Endothelial cell of umbilical vein (primary cell): ENCODE measurements around the gene HDAC4. TPM values are rescaled to one million over a fixed set of nuclear protein-coding genes. Genes with fewer than 3 reads are reported as not detected.

ENCODE experiments used
- BruUV-seq: library from RNA; stranded (reverse); fragments of 400-500 nt; replicated peaks from 2 replicates; lab custom pipeline; 2021; lab: Mats Ljungman, UMichigan
- CTCF ChIA-PET: fragments of 300-600, 350-600 bp; sonication (Branson Sonifier 250); formaldehyde crosslinking; loops from one replicate; lab custom pipeline; 2021; ENCODE audit warnings: antibody characterized with exemption, inconsistent platforms; lab: Charles Lee
- POLR2A ChIA-PET: fragments of 300-600, 350-600 bp; sonication (Branson Sonifier 250); formaldehyde crosslinking; loops from one replicate; lab custom pipeline; 2021; ENCODE audit warnings: antibody characterized with exemption, inconsistent platforms; lab: Charles Lee
- DNase-seq: peaks from one replicate; pipeline ENCODE4 v3.0.0-alpha.2; 2011; ENCODE audit warnings: low read depth, low spot score
- FAIRE-seq: peaks from 2 replicates; lab custom pipeline; 2011; peaks lifted over from hg19 to GRCh38; lab: Jason Lieb, UNC
- H2AFZ ChIP-seq: 2 replicates; pipeline ENCODE4 v1.6.0; 2012; ENCODE audit warnings: low read depth, low read length, control low read depth, inconsistent platforms
- H3K27ac ChIP-seq: 2 replicates; pipeline ENCODE4 v1.5.1; 2011; ENCODE audit warnings: low read depth, mild to moderate bottlenecking, control low read depth, low read length, moderate library complexity; ENCODE audit not compliant: insufficient read depth
- H3K27me3 ChIP-seq, 2 experiments: 2 replicates each; pipeline versions ENCODE4 v1.6.0 to v1.6.1; 2011; ENCODE audit warnings: low read length in 2 of 2, mixed read lengths in 1 of 2; ENCODE audit not compliant: control insufficient read depth in 2 of 2, insufficient read depth in 2 of 2
- H3K36me3 ChIP-seq, 2 experiments: 2 replicates in 1 of 2; 3 replicates in 1 of 2; pipeline ENCODE4 v1.5.1; 2011; ENCODE audit warnings: low read length in 2 of 2, mild to moderate bottlenecking in 1 of 2, moderate library complexity in 1 of 2; ENCODE audit not compliant: control insufficient read depth in 2 of 2, insufficient read depth in 2 of 2; ENCODE audit errors: extremely low read depth in 1 of 2
- H3K4me1 ChIP-seq: 3 replicates; pipeline ENCODE4 v1.5.1; 2011; ENCODE audit warnings: mild to moderate bottlenecking, low read length; ENCODE audit not compliant: control insufficient read depth, insufficient read depth; ENCODE audit errors: extremely low read depth
- H3K4me2 ChIP-seq: 2 replicates; pipeline ENCODE4 v1.6.1; 2011; ENCODE audit warnings: low read length, control low read depth, mixed read lengths; ENCODE audit not compliant: insufficient read depth
- H3K4me3 ChIP-seq, 3 experiments: fragments of 200-600 bp in 1 of 3; sonication (generic), shearing (Covaris generic) in 1 of 3; replicated peaks in 1 of 3; 2 replicates each; pipeline ENCODE4 v1.5.1; 2011 to 2016; ENCODE audit warnings: control low read depth in 3 of 3, low read length in 3 of 3, mild to moderate bottlenecking in 2 of 3, inconsistent platforms in 1 of 3, low read depth in 1 of 3, moderate library complexity in 1 of 3; ENCODE audit not compliant: insufficient read depth in 1 of 3
- H3K79me2 ChIP-seq: 2 replicates; pipeline ENCODE4 v1.6.0; 2012; ENCODE audit warnings: low read length, inconsistent platforms; ENCODE audit not compliant: control insufficient read depth, insufficient read depth
- H3K9ac ChIP-seq: replicated peaks from 2 replicates; pipeline ENCODE3; 2011; ENCODE audit warnings: low read length, control low read depth; ENCODE audit not compliant: insufficient read depth; ENCODE audit errors: extremely low read depth
- H3K9me1 ChIP-seq: replicated peaks from 3 replicates; pipeline ENCODE4 v1.6.0; 2011; ENCODE audit warnings: mild to moderate bottlenecking, low read length; ENCODE audit not compliant: control insufficient read depth, insufficient read depth; ENCODE audit errors: extremely low read depth
- H3K9me3 ChIP-seq: replicated peaks from 2 replicates; pipeline ENCODE4 v1.5.1; 2012; ENCODE audit warnings: low read length, inconsistent platforms; ENCODE audit not compliant: control insufficient read depth, insufficient read depth
- H4K20me1 ChIP-seq: replicated peaks from 2 replicates; pipeline ENCODE3; 2011; ENCODE audit warnings: mild to moderate bottlenecking, low read length; ENCODE audit not compliant: control insufficient read depth, insufficient read depth; ENCODE audit errors: extremely low read depth
- EZH2 ChIP-seq: IDR thresholded peaks from 2 replicates; pipeline ENCODE4 v1.6.1; 2012; ENCODE audit warnings: borderline replicate concordance, low read depth, mild to moderate bottlenecking, moderate library complexity, low read length, inconsistent platforms; ENCODE audit not compliant: severe bottlenecking
- FOS ChIP-seq: IDR thresholded peaks from 2 replicates; pipeline ENCODE4 v1.6.1; 2011; ENCODE audit warnings: mild to moderate bottlenecking, low read length, moderate library complexity, borderline replicate concordance; ENCODE audit not compliant: insufficient read depth
- GATA2 ChIP-seq: IDR thresholded peaks from 2 replicates; pipeline ENCODE4 v1.7.0; 2011; ENCODE audit warnings: low read depth, mild to moderate bottlenecking, moderate library complexity, mixed read lengths, low read length; ENCODE audit not compliant: insufficient read length, insufficient read depth
- JUN ChIP-seq: IDR thresholded peaks from 2 replicates; pipeline ENCODE4 v1.6.1; 2011; ENCODE audit warnings: borderline replicate concordance, low read depth; ENCODE audit not compliant: insufficient read length, insufficient read depth
- MYC ChIP-seq: IDR thresholded peaks from one replicate; pipeline ENCODE4 v1.6.1; 2011; ENCODE audit warnings: mild to moderate bottlenecking, low read depth, low read length
- POLR2A ChIP-seq: IDR thresholded peaks from 2 replicates; pipeline ENCODE4 v1.6.1; 2012; ENCODE audit warnings: low read depth, mild to moderate bottlenecking, control low read depth, low read length
- POLR2AphosphoS5 ChIP-seq: IDR thresholded peaks from 2 replicates; pipeline ENCODE4 v1.6.1; 2012; ENCODE audit warnings: low read depth, mild to moderate bottlenecking, control low read depth, low read length, moderate library complexity; ENCODE audit not compliant: insufficient read depth
- dilution Hi-C: fragments of 300-500 bp; cut with MboI; formaldehyde crosslinking; loops from one replicate; pipeline ENCODE4 v1.15.0; 2019; ENCODE audit warnings: low sequenced_read_pairs; ENCODE audit not compliant: extremely low pct_ligation_motif_present
- intact Hi-C: fragments of 100-400 bp; cut with micrococcal nuclease; formaldehyde crosslinking; loops from one replicate; pipeline ENCODE4 v1.10.0; 2022
- polyA plus RNA-seq, 4 experiments: library from polyadenylated mRNA; depleted of rRNA in 3 of 4; stranded (reverse) in 3 of 4; unstranded in 1 of 4; fragments of >200 nt; gene quantifications; 2 replicates each; pipeline versions ENCODE4 v1.2.1 to v1.2.3, GENCODE V29; 2011 to 2012; ENCODE audit warnings: missing spikeins in 1 of 4
- total RNA-seq: library from RNA; stranded (reverse); gene quantifications from 2 replicates; pipeline ENCODE4 v1.2.3, GENCODE V29; 2021
- TF ChIP-seq, protein P1 (sequence below), 2 donors: IDR thresholded peaks; 1 replicate in 1 of 2; 2 replicates in 1 of 2; pipeline ENCODE4 v1.5.1; 2011; ENCODE audit warnings: low read length in 2 of 2, mild to moderate bottlenecking in 2 of 2, moderate library complexity in 2 of 2, control low read depth in 1 of 2, inconsistent platforms in 1 of 2, low read depth in 1 of 2; ENCODE audit not compliant: insufficient read depth in 1 of 2; ENCODE audit errors: extremely low read depth in 1 of 2
- TF ChIP-seq, protein P2 (sequence below): IDR thresholded peaks from 2 replicates; pipeline ENCODE4 v1.6.1; 2011; ENCODE audit not compliant: insufficient read depth, insufficient read length

Gene HDAC4
- total and polyA plus RNA-seq, 2 donors (not counting 3 experiments of a cell fraction or from before 2014, with no cell fraction given) = 13.4 to 33.0 TPM

DNA sequence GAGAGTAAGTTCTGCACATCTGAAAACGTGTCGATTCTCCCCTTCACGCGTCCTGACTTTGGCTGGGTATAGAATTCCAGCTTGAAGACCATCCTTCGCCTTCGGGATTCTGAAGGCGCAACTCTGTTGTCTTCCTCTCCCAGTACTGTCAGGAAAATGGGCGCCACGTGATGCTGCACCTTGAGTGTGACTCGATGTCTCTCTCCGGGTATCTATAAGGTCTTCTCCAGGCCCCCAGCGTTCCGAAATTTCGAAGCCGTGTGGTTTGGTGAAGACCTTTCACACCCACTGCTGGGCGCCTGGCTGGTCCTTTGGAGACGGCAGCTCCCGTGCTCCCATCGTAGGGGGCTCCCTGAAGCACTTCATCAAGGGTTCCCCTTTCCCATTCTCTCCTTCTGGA lies 203.7 kb downstream of the HDAC4 start:
- BruUV-seq = no TSS peak
- POLR2A ChIA-PET = no interaction called here

More for the DNA sequence above, 203.7 kb downstream of the HDAC4 start:
- no peak overlapping the region for H3K27ac ChIP-seq
- no peak overlapping the region for H3K4me2 ChIP-seq
- no peaks in the 10 kb centered on the region for H3K79me2 ChIP-seq
- no peak overlapping the region for H3K9ac ChIP-seq
- H2AFZ ChIP-seq = no peak overlapping the region
- peaks cover 0 to 2% of the 10 kb centered on the region in 2 experiments for H3K36me3 ChIP-seq
- H4K20me1 ChIP-seq = no peaks in the 10 kb centered on the region
- no peaks in the 10 kb centered on the region for H3K9me3 ChIP-seq
- CTCF ChIA-PET = no interaction called here
- no peaks in the 10 kb centered on the region for H3K4me1 ChIP-seq
- intact Hi-C loops = no loop called here
- no peak for DNase-seq
- no peaks in the 10 kb centered on the region for H3K27me3 ChIP-seq
- no peak overlapping the region for H3K4me3 ChIP-seq
- no peaks in the 10 kb centered on the region for H3K9me1 ChIP-seq
- no peak for FAIRE-seq
- TF ChIP-seq, protein P1, sequence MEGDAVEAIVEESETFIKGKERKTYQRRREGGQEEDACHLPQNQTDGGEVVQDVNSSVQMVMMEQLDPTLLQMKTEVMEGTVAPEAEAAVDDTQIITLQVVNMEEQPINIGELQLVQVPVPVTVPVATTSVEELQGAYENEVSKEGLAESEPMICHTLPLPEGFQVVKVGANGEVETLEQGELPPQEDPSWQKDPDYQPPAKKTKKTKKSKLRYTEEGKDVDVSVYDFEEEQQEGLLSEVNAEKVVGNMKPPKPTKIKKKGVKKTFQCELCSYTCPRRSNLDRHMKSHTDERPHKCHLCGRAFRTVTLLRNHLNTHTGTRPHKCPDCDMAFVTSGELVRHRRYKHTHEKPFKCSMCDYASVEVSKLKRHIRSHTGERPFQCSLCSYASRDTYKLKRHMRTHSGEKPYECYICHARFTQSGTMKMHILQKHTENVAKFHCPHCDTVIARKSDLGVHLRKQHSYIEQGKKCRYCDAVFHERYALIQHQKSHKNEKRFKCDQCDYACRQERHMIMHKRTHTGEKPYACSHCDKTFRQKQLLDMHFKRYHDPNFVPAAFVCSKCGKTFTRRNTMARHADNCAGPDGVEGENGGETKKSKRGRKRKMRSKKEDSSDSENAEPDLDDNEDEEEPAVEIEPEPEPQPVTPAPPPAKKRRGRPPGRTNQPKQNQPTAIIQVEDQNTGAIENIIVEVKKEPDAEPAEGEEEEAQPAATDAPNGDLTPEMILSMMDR (IDR thresholded peaks at IDR 0.05; ENCODE audit: extremely low read depth in 1 of 2, insufficient read depth in 1 of 2, low read depth in 1 of 2, low read length in 2 of 2) = no peak
- TF ChIP-seq, protein P2, sequence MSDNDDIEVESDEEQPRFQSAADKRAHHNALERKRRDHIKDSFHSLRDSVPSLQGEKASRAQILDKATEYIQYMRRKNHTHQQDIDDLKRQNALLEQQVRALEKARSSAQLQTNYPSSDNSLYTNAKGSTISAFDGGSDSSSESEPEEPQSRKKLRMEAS = no peak
- no peak for TF ChIP-seq FOS
- TF ChIP-seq GATA2 = no peak
- TF ChIP-seq POLR2AphosphoS5 = no peak
- no peak for TF ChIP-seq MYC
- TF ChIP-seq POLR2A = no peak
- no peak for TF ChIP-seq EZH2
- TF ChIP-seq JUN = no peak
- dilution Hi-C loops = no loop called here
